Measurements from ENCODE around the gene GPR82.

GRCh38 chrX:41692162-41692749, 31.7 kb upstream of the GPR82 start:
- TF ChIP-seq CTCF (optimal IDR thresholded peaks at IDR 0.05 in 1 of 3, IDR thresholded peaks at IDR 0.05 in 1 of 3, conservative IDR thresholded peaks at IDR 0.05 in 1 of 3; ENCODE audit: extremely low read depth in 1 of 3, insufficient read depth in 2 of 3, low read length in 3 of 3) (no peak), EZH2 (IDR thresholded peaks at IDR 0.05; ENCODE audit: low read length) (no peak)
